Thyroid gland (tissue), 4 donors: ENCODE measurements around the gene HYAL3. TPM values are rescaled to one million over a fixed set of nuclear protein-coding genes. Genes with fewer than 3 reads are reported as not detected.
A peak's percentile ranks its signal among the peaks of the same experiment; 100 is the strongest.

Experiments
- DNase-seq, 2 donors: peaks; one replicate each; pipeline ENCODE4 v3.0.0-alpha.2; 2019
- H3K27ac ChIP-seq, 3 donors: fragments of 200-600 bp; sonication (generic); 1 replicate in 2 of 3; 2 replicates in 1 of 3; pipeline ENCODE4 v1.5.1; 2016 to 2019; ENCODE audit warnings: mild to moderate bottlenecking in 1 of 3, moderate library complexity in 1 of 3
- H3K27me3 ChIP-seq: fragments of 200-600 bp; sonication (generic); one replicate; pipeline ENCODE4 v1.5.1; 2019
- H3K36me3 ChIP-seq, 2 donors: fragments of 200-600 bp; sonication (generic); one replicate each; pipeline ENCODE4 v1.5.1; 2016 to 2019
- H3K4me1 ChIP-seq, 2 donors: fragments of 200-600 bp; sonication (generic); one replicate each; pipeline ENCODE4 v1.5.1; 2017 to 2019
- H3K4me3 ChIP-seq, 3 donors: fragments of 200-600 bp; sonication (generic); replicated peaks in 1 of 3; 1 replicate in 2 of 3; 2 replicates in 1 of 3; pipeline ENCODE4 v1.5.1; 2016; ENCODE audit warnings: mild to moderate bottlenecking in 1 of 3
- H3K9me3 ChIP-seq: fragments of 200-600 bp; sonication (generic); one replicate; pipeline ENCODE4 v1.5.1; 2017
- CTCF ChIP-seq, 6 experiments: fragments of 200-600 bp in 3 of 6; fragments of 450-650 bp in 3 of 6; sonication (generic) in 3 of 6; IDR thresholded peaks; one replicate each; pipeline ENCODE4 v1.5.1; 2016 to 2019; ENCODE audit warnings: antibody characterized with exemption in 6 of 6, mild to moderate bottlenecking in 2 of 6, inconsistent platforms in 1 of 6, moderate library complexity in 1 of 6
- POLR2A ChIP-seq, 2 donors: fragments of 450-650 bp; IDR thresholded peaks; one replicate each; pipeline ENCODE4 v1.6.1; 2017; ENCODE audit warnings: antibody characterized with exemption in 2 of 2, mild to moderate bottlenecking in 2 of 2, moderate library complexity in 1 of 2
- WGBS, 2 donors: methylation state at CpG; one replicate each; pipeline ENCODE4 v1.1.5; 2017; 5-methylcytosine and 5-hydroxymethylcytosine counted together
- intact Hi-C: fragments of 100-400 bp; cut with DNase I; formaldehyde crosslinking; loops from one replicate; pipeline ENCODE4 v1.15.1; 2023
- total RNA-seq, 4 donors: library from RNA; depleted of rRNA; stranded (reverse); fragments of >200 nt; gene quantifications; one replicate each; pipeline ENCODE4 v1.2.3, GENCODE V29; 2016

Gene HYAL3
- total RNA-seq, 4 donors from 2014 or later: 2.7 to 6.7 (median 3.8) TPM

GRCh38 chr3:50320853-50321335 lies 21.7 kb upstream of the HYAL3 start:
- Histone ChIP-seq H3K36me3 (peaks cover 10 to 21% of the 10 kb centered on the region in 2 donors), H3K4me3 (peak overlapping the region; percentile 38 to 92 (median 86)), H3K27ac (peak overlapping the region; percentile 96 to 98 (median 98)), H3K4me1 (peaks cover 38 to 67% of the 10 kb centered on the region in 2 donors), H3K9me3 (no peaks in the 10 kb centered on the region), H3K27me3 (no peaks in the 10 kb centered on the region)
- 0% methylated on average over 7 to 12 of the region's 45 CpGs for WGBS, 2 donors
- intact Hi-C loops: no loop called here
- DNase-seq: peak; percentile 76 to 83
- TF ChIP-seq CTCF (IDR thresholded peaks at IDR 0.05) (no peak), POLR2A (IDR thresholded peaks at IDR 0.05) (no peak)

DNA sequence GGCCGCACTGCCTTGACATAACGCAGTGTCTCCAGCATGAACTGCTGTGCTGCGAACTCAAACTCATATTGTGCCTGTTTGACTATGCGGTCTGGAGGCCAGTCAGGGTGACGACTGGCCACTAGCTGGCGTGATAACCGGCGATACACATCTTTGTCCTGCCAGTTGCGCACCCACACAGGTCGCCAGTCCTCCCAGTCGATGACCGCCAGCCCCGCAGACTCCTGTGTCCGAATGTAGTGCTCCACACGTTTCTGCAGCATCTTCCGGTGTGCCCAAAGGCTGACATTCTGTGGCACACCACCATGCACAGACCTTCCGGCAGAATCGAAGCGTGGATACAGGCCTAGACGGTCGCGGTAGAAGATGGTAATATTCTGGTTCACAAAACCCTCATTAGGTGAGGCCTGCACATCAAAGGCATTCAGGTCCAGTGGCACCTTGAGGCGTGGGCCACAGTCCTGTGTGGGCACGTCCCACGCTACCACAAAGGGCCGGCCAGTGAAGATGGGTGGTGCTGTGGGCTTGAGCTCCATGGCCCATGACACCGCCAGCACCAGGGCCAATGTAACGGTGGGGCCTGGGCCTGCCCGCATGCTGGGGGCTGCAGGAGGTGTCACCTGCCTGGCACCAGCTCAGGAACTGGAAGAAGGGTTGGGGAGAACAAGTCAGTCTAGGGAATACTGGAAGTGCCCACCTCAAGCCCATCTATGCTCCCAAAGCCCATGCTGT lies 20.9 kb upstream of the HYAL3 start:
- DNase-seq: no peak
- whole genome bisulfite sequencing, 2 donors: 83 to 92% methylated on average over 24 to 25 of the region's 29 CpGs
- TF ChIP-seq POLR2A (IDR thresholded peaks at IDR 0.05): no peak
- no peak for TF ChIP-seq CTCF (IDR thresholded peaks at IDR 0.05)

DNA sequence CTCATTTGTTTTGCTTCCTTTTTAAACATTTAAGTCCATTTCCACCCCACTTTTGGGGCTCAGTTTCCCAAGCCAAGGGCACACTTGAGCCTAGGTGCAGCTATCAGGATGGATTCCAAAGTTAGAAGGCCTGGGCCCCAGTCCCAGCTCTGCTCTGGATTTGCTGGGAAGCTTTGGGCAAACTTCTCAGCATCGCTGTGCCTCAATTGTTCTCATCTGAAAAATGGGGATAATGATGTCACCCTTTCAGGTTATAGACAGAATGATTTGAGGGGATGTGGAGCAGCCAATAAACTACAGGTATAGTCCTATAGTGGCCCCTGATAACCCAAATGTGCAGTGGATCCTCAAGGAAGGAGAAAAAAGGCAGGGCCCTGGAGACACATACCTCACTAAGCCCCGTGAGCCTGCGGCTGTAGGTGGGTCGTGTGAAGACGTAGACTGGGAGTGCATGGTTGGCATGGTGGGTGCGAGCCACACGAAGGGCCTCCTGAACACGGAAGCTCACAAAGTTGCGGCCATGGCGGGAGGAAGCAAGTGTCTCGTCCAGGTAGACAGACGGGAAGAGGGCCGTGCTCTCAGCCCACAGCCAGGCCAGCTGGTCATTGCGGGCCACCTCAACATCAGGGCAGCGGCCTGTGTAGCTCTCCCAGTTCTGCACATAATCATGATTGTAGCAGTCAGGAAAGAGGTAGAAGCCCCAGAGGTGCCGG lies 20.1 kb upstream of the HYAL3 start:
- Histone ChIP-seq H3K4me1 (peaks cover 40 to 70% of the 10 kb centered on the region in 2 donors), H3K9me3 (no peaks in the 10 kb centered on the region), H3K27ac (peak overlapping the region in 2 of 3 donors; percentile 73 to 98), H3K27me3 (no peaks in the 10 kb centered on the region), H3K36me3 (peaks cover 7 to 21% of the 10 kb centered on the region in 2 donors), H3K4me3 (peak overlapping the region in 1 of 3 donors; percentile 86)
- TF ChIP-seq CTCF (IDR thresholded peaks at IDR 0.05) (no peak), POLR2A (IDR thresholded peaks at IDR 0.05) (no peak)
- DNase-seq: no peak
- intact Hi-C loops: no loop called here
- 84 to 92% methylated on average over 15 to 16 of the region's 16 CpGs for WGBS, 2 donors

More for the DNA sequence above, 20.9 kb upstream of the HYAL3 start:
- peaks cover 39 to 68% of the 10 kb centered on the region in 2 donors for H3K4me1 ChIP-seq
- no peaks in the 10 kb centered on the region for H3K9me3 ChIP-seq
- intact Hi-C loops: no loop called here
- peak overlapping the region in 2 of 3 donors; percentile 86 to 92 for H3K4me3 ChIP-seq
- H3K27me3 ChIP-seq: no peaks in the 10 kb centered on the region
- peak overlapping the region; percentile 96 to 98 (median 98) for H3K27ac ChIP-seq
- peaks cover 8 to 21% of the 10 kb centered on the region in 2 donors for H3K36me3 ChIP-seq

GRCh38 chr3:50318615-50319014 lies 19.4 kb upstream of the HYAL3 start:
- Histone ChIP-seq H3K4me1 (peaks cover 40 to 71% of the 10 kb centered on the region in 2 donors), H3K9me3 (no peaks in the 10 kb centered on the region), H3K27me3 (no peaks in the 10 kb centered on the region), H3K27ac (peak overlapping the region in 2 of 3 donors; percentile 73 to 98), H3K4me3 (peak overlapping the region in 1 of 3 donors; percentile 4), H3K36me3 (peaks cover 7 to 21% of the 10 kb centered on the region in 2 donors)
- TF ChIP-seq POLR2A (IDR thresholded peaks at IDR 0.05): no peak
- TF ChIP-seq CTCF (IDR thresholded peaks at IDR 0.05): no peak
- intact Hi-C loops: no loop called here
- 68 to 81% methylated on average over 9 of the region's 10 CpGs for WGBS, 2 donors
- DNase-seq: no peak
